HCT116 (cell line): ENCODE data around the gene ASCC1.

Experiments
- CTCF ChIP-seq, 3 experiments: fragments of 200-600 bp in 1 of 3; sonication (generic) in 1 of 3; IDR thresholded peaks in 2 of 3; conservative IDR thresholded peaks in 1 of 3; 2 replicates each; pipeline ENCODE4 v1.5.1; 2012 to 2017; ENCODE audit warnings: low read depth in 2 of 3, low read length in 2 of 3, antibody characterized with exemption in 1 of 3, borderline replicate concordance in 1 of 3, control low read depth in 1 of 3, mild to moderate bottlenecking in 1 of 3, mixed read lengths in 1 of 3, mixed run types in 1 of 3, moderate library complexity in 1 of 3; ENCODE audit not compliant: insufficient read depth in 1 of 3
- MAX ChIP-seq: IDR thresholded peaks from 2 replicates; pipeline ENCODE4 v1.6.1; 2012
- POLR2A ChIP-seq: IDR thresholded peaks from 2 replicates; pipeline ENCODE4 v1.7.0; 2011; ENCODE audit warnings: borderline replicate concordance; ENCODE audit not compliant: insufficient read depth, insufficient read length; ENCODE audit errors: extremely low read depth
- POLR2AphosphoS5 ChIP-seq: IDR thresholded peaks from 2 replicates; pipeline ENCODE4 v1.6.1; 2011; ENCODE audit warnings: mild to moderate bottlenecking, low read depth, low read length, moderate library complexity
- RAD21 ChIP-seq: IDR thresholded peaks from 2 replicates; pipeline ENCODE4 v1.6.1; 2012; ENCODE audit warnings: low read depth, mild to moderate bottlenecking
- SP1 ChIP-seq: IDR thresholded peaks from 2 replicates; pipeline ENCODE4 v1.6.1; 2012; ENCODE audit warnings: low read depth
- YY1 ChIP-seq: IDR thresholded peaks from 2 replicates; pipeline ENCODE4 v1.6.1; 2011; ENCODE audit warnings: low read length, low read depth, moderate library complexity, mild to moderate bottlenecking; ENCODE audit not compliant: insufficient replicate concordance; ENCODE audit errors: extremely low read depth
- ZFX ChIP-seq: fragments of 450-650 bp; IDR thresholded peaks from 2 replicates; pipeline ENCODE4 v1.6.1; 2017
- ZNF274 ChIP-seq: fragments of 200-500 bp; sonication (Bioruptor generic); IDR thresholded peaks from 2 replicates; pipeline ENCODE4 v1.6.1; 2014; ENCODE audit warnings: mild to moderate bottlenecking, low read depth, low read length, inconsistent platforms

GRCh38 chr10:72124381-72124780 is 91.7 kb downstream of the ASCC1 start:
- TF ChIP-seq RAD21 (no peak), CTCF (IDR thresholded peaks at IDR 0.05 in 2 of 3, conservative IDR thresholded peaks at IDR 0.05 in 1 of 3; ENCODE audit: borderline replicate concordance in 1 of 3, insufficient read depth in 1 of 3, low read depth in 2 of 3, low read length in 2 of 3) (no peak), SP1 (no peak), ZNF274 (no peak), YY1 (no peak), POLR2A (no peak), ZFX (no peak), MAX (no peak), POLR2AphosphoS5 (no peak)
